OCI-M1 (cell line): Measurements from ENCODE around the gene NECTIN1.

Experiments
- DNase-seq: peaks from one replicate; lab custom pipeline; 2025; lab: John Stamatoyannopoulos, UW

Gene NECTIN1

DNA sequence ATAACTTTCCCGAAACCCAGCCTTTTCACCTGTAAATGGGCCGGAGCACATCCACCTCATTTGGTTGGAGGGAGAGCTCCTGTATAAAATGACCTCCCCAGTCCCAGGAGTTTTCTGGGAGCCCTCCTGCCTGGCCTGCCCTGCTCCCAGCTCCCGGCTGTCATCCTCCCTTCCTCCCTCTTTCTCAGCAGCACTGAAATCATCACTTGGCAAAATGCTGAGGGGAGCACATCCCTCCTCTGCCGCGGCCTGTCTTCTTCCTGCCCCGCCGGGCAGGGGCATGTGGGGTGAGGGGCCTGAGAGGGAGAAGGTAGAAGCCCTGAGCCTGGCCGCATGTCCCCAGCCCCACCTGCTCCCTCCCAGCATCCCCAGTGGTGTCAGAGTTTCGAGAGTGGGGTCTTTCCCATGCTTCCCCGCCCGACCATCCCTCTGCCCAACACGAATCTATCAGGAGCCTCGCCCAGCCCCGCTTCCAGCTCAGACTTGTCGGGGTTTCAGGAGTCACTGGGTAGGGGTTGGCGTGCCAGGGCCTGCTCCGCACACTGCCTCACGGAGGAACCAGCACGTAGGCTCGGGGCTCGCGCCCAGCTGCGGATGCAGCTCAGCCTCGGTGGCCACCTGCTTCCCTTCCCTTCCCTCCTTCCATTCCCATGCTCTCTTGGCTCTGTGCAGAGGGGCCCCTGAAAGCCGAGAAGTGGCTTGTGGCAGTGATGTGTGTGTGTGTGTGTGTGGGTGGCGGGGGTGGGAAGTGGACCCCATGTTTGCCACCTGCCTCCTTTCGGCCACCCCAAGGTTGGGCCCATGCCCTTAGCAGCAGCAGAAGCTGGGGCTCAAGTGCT lies 37.1 kb downstream of the NECTIN1 start:
- no peak for DNase-seq

DNA sequence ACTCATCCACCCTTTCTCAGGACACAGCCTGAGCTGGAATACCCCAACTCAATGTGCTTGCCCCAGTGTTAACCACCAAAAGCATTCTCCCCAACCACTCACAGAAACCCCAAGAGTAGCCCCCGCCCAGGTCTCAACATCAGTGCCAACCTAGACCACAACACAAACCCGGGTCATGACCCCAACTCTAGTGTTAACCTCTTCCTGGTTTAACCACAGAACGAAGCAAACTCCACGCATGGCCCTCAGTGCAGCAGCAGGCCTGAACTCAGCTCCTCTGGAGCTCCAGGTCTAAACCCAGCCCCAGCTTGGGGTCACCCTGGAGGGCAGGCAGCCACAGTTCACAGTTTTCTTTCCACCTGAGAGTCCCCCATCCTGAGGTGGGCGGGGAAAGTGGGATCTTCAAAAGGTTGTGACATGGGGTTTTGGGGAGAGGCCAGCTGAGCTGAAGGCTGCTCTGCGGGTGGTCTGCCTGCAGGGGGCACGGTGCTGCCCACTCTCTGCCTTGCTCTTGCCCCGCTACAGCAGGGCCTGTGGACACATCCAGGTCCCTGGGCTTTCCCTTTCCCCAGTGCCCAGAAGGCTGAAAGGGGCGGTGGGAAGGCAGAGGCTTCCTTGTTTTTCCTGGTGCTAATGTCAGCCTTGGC lies 37.9 kb downstream of the NECTIN1 start:
- DNase-seq: peak; percentile 48

DNA sequence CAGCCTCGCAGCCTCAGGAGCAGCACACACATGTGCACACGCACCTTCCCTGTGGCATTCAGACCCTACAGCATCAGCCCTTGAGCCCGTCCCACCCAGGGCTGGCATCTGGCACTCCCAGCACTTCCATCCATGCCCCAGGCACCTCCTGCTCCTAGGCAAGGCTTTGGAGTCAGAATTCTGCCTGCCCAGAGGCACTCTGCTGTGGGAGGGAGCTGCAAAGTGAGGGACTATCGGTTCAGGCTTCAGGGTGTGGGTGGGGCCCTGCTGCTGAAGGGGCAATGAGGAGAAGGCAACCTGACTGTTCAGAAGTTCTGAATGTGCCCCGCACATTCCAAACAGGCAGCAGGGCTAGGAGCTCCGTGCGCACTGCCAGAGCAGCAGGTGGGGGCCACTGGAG lies 39.7 kb downstream of the NECTIN1 start:
- DNase-seq: no peak

DNA sequence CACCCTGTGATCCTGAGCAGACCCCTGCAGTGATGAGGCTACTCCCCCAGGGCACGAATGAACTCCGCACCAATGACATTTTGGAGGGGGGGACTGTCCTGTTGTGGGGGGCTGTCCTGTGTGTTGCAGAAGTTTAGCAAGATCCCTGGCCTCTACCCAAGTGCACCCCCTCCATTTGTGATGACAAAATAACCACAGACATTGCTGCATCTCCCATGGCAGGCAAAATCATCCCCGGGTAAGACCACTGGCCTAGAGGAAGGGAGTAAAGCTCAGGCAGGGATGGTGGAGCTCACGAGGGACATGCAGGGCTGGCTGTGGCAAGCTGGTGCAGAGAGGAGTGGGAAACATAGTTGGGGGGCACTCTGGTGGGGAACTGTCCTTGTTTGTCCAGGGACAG lies 40.6 kb downstream of the NECTIN1 start:
- DNase-seq: no peak

DNA sequence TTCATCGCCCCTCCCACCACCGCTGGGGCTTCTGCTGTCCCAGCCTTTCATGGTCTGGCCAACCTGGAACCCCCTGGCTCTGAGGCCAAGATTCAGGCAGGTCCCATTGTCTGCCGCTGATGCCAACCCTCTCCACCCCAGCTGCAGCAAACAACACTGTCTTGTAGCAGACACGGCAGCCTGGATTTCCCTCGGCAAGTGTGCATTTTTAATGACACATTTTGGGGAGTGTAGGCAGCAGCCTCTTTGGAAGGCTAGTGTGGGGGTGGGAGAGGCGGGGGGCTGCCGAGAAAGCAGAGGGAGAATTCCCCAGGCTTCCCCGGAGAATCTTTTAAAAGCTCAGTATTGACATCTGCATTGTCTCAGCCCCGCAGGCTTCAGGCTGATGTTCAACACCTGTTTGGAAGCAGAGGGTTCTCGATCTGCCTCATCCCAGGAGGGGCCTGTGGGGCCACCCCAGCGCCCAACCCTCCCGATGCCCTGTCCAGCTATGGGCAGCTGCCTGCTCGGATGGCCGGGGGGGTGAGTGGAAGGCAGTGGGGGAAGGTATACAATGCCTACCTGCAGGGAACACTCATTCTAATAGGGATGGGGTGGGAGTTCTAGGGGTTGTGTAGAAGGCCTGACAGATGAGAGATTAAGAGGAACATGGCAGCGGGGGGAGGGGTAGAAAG lies 41.5 kb downstream of the NECTIN1 start:
- peak; percentile 19 for DNase-seq

DNA sequence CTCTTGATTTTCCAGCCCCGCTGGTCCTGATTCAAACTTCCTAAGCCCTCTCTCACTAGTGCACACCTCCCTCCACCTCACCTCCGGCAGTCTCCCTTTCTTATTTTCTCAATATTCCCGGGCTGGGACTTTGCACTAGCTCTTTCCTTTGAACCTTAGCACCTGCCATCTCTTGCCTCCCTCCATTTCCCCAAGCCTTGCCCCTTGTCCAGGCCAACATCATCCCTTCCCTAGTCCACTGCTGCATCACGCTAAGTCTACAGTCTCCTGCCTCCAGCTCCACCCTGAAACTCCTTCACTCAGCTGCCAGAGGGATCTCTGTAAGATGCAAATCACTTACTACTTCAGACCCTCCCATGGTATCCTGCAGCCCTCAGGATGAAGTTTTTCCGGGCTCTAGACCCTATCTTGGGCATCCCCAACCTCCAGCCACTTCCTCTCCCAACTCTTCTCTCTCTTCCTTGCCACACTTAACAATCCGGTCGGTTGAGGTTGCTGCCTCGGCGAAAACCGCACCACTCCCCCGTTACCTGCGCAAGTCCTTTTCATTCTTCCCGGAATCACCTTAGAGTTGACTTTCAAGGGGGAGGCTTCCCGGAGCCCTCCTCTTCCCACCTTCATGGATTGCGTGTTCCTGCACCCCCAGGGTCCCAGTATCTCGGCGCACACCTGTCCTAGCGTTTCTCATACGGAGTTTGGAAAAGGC lies 42.7 kb downstream of the NECTIN1 start:
- DNase-seq: no peak

DNA sequence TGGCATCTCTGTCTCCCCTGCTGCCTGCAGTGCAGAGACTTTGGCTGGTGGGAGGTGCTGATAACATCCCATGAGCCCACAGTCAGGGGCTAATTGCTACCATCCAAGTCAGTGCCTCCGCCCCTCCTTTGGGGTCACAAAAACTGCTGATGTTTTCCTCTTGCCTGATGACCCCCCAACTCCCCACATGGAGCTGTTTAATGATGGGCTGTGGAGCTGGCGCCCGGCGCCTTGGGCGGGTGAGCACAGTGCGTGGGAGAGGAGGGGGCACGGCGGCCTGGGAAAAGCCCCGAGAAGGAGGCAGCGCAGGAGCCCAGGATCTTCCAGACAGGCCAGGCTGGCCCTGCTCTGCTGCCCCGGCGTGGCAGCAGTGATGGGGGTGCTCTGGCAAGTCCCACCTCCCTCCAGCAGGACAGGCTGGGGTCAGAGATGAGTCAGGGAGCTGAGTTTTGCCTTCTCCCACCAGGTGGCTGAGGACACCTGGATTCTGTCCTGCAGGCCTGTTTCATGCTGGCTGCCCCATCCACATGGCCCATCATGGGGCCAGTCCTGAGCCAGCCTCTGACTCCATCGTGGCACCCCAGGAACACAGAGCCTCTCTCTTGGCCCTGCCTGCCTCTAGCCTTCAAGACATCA lies 43.8 kb downstream of the NECTIN1 start:
- no peak for DNase-seq

GRCh38 chr11:119684361-119685110 lies 44.5 kb downstream of the NECTIN1 start:
- peak; percentile 30 for DNase-seq

DNA sequence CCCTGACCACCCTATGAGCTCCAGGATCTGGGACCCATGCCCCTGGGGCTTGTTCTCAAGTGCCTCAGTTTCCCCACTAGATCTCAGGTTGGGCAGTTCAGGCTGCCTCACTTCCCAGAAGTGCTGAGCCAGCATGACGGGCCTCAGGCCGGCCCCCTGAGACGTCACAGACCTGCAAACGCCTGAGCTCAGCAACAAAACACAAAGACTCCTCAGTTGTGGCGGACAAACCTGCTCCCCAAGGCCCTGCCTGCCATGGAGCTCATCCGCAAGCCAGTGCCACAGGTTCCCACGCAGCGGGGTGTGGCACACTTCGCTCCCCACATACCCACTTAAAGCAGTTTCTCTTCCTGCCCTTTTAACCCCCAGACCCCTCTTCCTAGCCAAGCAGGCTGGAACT lies 45.2 kb downstream of the NECTIN1 start:
- DNase-seq: no peak

GRCh38 chr11:119681361-119681910 lies 47.6 kb downstream of the NECTIN1 start:
- DNase-seq: no peak

GRCh38 chr11:119680541-119681360 lies 48.2 kb downstream of the NECTIN1 start:
- no peak for DNase-seq

GRCh38 chr11:119679346-119679745 lies 49.7 kb downstream of the NECTIN1 start:
- no peak for DNase-seq

DNA sequence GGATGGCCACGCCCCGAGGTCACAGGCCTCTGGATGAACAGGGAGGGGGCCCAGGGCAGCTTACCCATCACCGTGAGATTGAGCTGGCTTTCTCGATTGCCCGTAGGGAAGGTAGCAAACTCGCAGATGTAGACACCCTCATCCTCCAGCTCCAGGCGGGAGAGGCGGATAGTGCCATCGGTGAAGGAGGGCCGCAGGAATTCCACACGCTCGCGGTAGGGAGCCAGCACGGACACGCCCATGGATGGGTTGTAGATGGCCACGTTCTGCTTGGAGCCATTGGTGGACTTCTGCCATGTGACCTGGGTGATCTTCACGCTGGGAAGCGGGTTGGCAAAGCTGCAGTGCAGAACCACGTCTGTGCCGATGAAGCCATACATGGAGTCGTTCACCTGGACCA lies 50.6 kb downstream of the NECTIN1 start:
- no peak for DNase-seq

DNA sequence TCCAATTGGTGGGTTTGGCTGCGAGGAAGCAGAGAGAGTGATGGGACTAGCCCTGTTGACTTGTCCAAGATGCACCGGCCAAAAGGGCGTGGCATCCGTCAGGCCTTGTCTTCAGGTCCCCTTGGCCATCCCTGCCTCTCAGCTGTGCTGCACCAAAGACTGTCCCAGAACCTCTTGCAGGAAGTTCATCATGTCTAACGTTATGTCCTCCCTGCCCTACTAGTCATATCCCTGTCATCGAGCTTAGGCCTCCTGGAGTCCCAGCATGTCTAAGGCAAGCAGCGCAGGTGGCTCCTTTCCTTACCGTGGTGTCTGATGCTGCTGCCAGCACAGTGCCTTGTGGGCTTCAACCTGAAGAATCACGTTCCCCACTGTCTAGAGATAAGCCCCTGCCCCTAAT lies 51.2 kb downstream of the NECTIN1 start:
- no peak for DNase-seq

DNA sequence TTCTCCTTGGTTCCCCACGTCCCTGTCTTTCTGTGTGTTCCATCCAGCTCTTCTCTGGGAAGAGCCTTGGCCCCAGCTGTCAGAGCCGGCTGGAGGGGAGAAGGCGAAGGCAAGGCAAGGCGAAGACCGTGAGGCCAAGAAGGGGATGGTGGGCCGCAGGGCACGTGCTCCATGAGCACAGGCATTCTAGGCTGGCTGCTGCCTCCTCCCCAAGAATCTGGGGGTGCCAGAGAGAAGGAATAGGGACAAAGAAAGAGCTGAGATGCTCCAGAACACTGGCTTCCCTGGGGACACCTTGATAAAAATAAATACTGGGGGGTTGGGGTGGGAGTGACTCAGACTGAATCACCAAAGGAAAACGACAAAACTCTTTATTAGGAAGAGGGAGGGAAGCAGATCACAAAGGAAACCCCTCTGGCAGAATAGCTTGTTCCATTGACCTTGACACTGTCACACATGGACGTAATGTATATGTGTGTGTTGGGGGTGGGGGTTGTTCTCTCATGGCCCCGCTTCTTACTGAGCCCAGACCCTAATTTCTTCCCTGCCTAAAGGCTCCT lies 52.5 kb downstream of the NECTIN1 start:
- no peak for DNase-seq

DNA sequence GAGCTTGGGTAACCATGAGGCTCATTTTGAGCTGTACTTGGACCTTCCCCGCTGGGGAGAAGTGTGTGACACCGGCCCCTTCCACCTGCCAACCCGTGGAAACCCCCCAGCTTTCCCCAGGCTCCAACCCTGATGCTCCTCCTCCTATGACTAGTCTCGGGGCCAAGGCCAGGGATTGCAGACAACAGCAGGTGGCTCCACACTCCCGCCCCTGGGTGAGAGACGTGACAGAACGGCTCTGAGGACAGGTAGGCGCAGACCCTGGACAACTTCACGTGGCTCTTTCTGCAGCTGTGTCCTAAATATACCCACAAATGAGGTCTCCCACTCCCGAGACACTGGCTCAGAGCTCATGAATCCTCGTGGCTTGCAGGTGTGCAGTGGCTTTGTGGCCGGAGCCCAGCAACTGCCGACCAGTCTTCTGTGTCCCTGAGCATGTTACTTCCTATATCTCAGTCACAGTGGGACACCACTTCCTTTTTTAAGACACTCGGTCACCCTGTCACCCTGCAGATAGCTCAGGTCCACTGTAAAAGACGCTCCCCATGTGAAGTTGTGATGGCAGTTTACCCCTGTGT lies 55.2 kb downstream of the NECTIN1 start:
- peak; percentile 76 for DNase-seq

GRCh38 chr11:119673052-119673758 lies 55.8 kb downstream of the NECTIN1 start:
- DNase-seq: no peak

DNA sequence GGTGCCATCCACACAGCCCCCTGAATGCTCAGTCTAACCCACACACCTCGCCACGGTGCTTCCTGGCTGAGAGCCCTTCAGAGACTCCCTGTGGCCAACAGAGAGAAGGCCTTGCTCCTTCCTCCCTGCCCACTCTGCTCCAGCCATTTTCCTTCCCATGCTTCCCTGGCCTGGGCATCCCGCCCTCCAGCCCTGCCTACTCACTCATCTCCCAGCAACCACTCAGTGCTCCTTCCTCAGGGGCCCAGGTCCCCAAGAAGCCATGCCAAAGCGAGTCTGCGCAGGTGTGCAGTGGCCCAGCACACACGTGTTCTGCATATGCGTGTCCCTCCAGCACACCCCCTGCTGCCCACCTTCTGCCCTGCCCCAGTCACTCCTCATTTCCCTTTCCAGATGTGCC lies 56.4 kb downstream of the NECTIN1 start:
- DNase-seq: no peak

DNA sequence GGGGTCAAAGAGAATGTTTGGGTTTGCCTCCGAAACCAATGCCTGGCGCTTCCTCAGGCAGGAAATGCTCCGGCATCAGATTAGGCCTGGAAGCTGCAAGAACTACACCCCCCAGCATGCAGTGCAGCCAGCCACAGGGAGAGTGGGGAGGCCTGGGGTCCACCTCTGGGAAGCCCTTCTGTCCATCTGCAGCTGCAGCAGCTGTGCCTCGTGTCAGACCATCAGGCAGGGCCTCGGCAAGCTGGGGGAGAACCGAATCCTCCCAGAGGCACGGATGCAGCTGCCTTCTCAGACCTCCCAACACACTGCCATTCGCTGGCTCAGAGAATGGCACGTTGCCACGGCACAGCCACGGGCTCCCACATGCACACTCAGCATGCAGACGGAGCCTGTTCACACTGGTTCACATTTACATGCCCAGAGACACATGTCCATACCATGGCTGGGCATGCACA lies 57.4 kb downstream of the NECTIN1 start:
- no peak for DNase-seq
